AG04450 (cell line): ENCODE data around the gene SPO11. TPM values are rescaled to one million over a fixed set of nuclear protein-coding genes. Genes with fewer than 3 reads are reported as not detected.

ENCODE experiments used
- CTCF ChIA-PET: fragments of 300-600, 350-600 bp; formaldehyde crosslinking; extraction: SDS; loops from one replicate; lab custom pipeline; 2022; ENCODE audit warnings: antibody characterized with exemption, inconsistent platforms; lab: Charles Lee
- POLR2A ChIA-PET: fragments of 350-600 bp; formaldehyde crosslinking; extraction: SDS; loops from one replicate; lab custom pipeline; 2021; ENCODE audit warnings: antibody characterized with exemption, inconsistent platforms; lab: Yijun Ruan, JAX
- DNase-seq: peaks from one replicate; pipeline ENCODE4 v3.0.0-alpha.2; 2011; ENCODE audit warnings: low read depth, low spot score
- H3K27ac ChIP-seq: one replicate; pipeline ENCODE4 v1.5.1; 2012; ENCODE audit warnings: low read depth, low read length, control low read depth
- H3K27me3 ChIP-seq: one replicate; pipeline ENCODE4 v1.6.0; 2012; ENCODE audit warnings: low read length; ENCODE audit not compliant: control insufficient read depth, insufficient read depth
- H3K4me3 ChIP-seq: 2 replicates; pipeline ENCODE4 v1.5.1; 2011; ENCODE audit warnings: mild to moderate bottlenecking, low read depth, low read length, control low read depth
- H3K9me3 ChIP-seq: 2 replicates; pipeline ENCODE4 v1.5.1; 2012; ENCODE audit warnings: low read length; ENCODE audit not compliant: control insufficient read depth, insufficient read depth
- CTCF ChIP-seq: IDR thresholded peaks from 2 replicates; pipeline ENCODE4 v1.5.1; 2011; ENCODE audit warnings: low read depth, low read length, control low read depth, inconsistent platforms
- polyA plus RNA-seq: library from polyadenylated mRNA; depleted of rRNA; stranded (reverse); fragments of >200 nt; gene quantifications from 2 replicates; pipeline ENCODE4 v1.2.3, GENCODE V29; 2011

The SPO11 gene
- polyA plus RNA-seq, 1 experiment, result not detected

GRCh38 chr20:57322476-57322875, 7.1 kb upstream of the SPO11 start:
- no peaks in the 10 kb centered on the region for H3K27me3 ChIP-seq
- H3K9me3 ChIP-seq, result no peaks in the 10 kb centered on the region
- ChIA-PET POLR2A (interaction anchor here (0.7 kb wide), 1 partner anchor 456 kb away, joined by 3 read pairs; no protein-coding TSS in a partner anchor), CTCF (interaction anchor here (2.0 kb wide), 1 partner anchor 10 kb away, joined by 4 read pairs; no protein-coding TSS in a partner anchor)
- no peak overlapping the region for H3K27ac ChIP-seq
- no peak for TF ChIP-seq CTCF
- H3K4me3 ChIP-seq, result no peak overlapping the region
- DNase-seq, result no peak

DNA sequence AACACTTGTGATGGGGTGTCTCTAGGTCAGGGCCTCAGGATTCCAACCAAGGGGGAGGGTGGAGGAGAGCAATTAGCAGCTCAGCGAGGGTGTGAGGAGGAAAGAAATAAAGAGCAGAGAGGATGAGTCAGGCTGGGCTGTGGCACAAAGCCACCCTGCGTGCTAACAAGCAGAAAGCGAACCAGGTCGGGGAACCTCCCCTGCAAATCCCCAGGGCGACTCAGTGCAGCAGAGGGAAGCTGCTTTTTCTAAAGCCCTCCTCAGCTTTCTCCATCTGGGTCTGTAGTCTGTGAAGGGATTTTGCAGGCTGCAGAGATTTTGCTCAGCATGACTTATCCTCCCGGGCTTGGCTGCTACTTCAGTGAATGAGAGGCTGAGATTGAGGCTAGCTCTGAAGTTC, 6.6 kb upstream of the SPO11 start:
- POLR2A ChIA-PET, result interaction anchor here (0.7 kb wide), 1 partner anchor 456 kb away, joined by 3 read pairs; no protein-coding TSS in a partner anchor

DNA sequence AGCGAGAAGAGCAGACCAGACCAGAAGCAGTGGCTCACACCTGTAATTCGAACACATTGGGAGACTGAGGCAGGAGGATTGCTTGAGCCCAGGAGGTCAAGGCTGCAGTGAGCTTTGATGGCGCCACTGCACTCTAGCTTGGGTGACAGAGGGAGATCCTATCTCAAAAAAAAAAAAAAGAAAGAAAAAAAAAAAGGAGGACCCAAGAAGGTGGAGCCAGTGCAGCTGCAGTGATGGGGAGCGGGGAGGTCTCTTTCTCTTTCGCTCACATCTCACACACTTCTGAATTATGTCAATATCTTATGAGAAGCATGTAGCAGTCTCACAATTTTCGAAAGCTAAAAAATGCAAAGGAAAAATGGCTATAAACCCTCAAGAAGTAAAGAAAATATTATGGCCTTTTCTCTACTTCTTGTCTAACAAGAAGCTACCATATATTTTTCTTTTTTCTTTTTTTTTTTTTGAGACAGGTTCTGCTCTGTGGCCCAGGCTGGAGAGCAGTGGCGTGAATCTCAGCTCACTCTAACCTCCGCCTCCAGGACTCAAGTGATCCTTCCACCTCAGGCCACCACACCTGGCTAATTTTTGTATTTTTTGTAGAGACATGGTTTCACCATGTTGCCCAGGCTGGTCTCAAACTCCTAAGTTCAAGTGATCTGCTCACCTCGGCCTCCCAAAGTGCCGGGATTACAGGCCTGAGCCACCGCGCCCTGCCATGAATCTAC, 3.8 kb upstream of the SPO11 start:
- DNase-seq, result no peak
- H3K27me3 ChIP-seq, result peaks cover 8% of the 10 kb centered on the region
- H3K4me3 ChIP-seq, result no peak overlapping the region
- no peaks in the 10 kb centered on the region; the same call in 1 of the 2 replicates for H3K9me3 ChIP-seq
- no peak overlapping the region for H3K27ac ChIP-seq
- TF ChIP-seq CTCF, result no peak
- POLR2A ChIA-PET, result interaction anchor here (0.7 kb wide), 1 partner anchor 774 kb away, joined by 7 read pairs; no protein-coding TSS in a partner anchor
- CTCF ChIA-PET, result interaction anchor here (2.3 kb wide), 1 partner anchor 21 kb away, joined by 6 read pairs; no protein-coding TSS in a partner anchor

More for the DNA sequence above, 6.6 kb upstream of the SPO11 start:
- no peaks in the 10 kb centered on the region for H3K27me3 ChIP-seq
- no peak overlapping the region for H3K27ac ChIP-seq
- no peak for DNase-seq
- no peaks in the 10 kb centered on the region for H3K9me3 ChIP-seq
- no peak overlapping the region for H3K4me3 ChIP-seq
- CTCF ChIA-PET, result interaction anchor here (2.0 kb wide), 1 partner anchor 10 kb away, joined by 4 read pairs; no protein-coding TSS in a partner anchor
- no peak for TF ChIP-seq CTCF

- Histone ChIP-seq H3K27me3 (peaks cover 8% of the 10 kb centered on the region), H3K9me3 (no peaks in the 10 kb centered on the region; the same call in 1 of the 2 replicates), H3K27ac (no peak overlapping the region), H3K4me3 (no peak overlapping the region)
- TF ChIP-seq CTCF, result no peak
- no peak for DNase-seq
- CTCF ChIA-PET, result no interaction called here
- POLR2A ChIA-PET, result no interaction called here
These were observed 2.7 kb upstream of the SPO11 start for GRCh38 chr20:57326667-57327455.

GRCh38 chr20:57327820-57328219, 1.8 kb upstream of the SPO11 start:
- no peak for TF ChIP-seq CTCF
- ChIA-PET CTCF (no interaction called here), POLR2A (no interaction called here)
- peaks cover 8% of the 10 kb centered on the region for H3K27me3 ChIP-seq
- H3K27ac ChIP-seq, result no peak overlapping the region
- no peaks in the 10 kb centered on the region; the same call in 1 of the 2 replicates for H3K9me3 ChIP-seq
- no peak for DNase-seq
- no peak overlapping the region for H3K4me3 ChIP-seq
